Fibroblast of lung (primary cell): ENCODE measurements around the gene MEN1. TPM values are rescaled to one million over a fixed set of nuclear protein-coding genes. Genes with fewer than 3 reads are reported as not detected.

Experiments
- DNase-seq, 2 donors: peaks; one replicate each; pipeline versions ENCODE4 v3.0.0 to v3.0.0-alpha.2; 2010; ENCODE audit warnings: low read depth in 2 of 2
- H2AFZ ChIP-seq: 2 replicates; pipeline ENCODE4 v1.5.1; 2012; ENCODE audit warnings: low read length, control low read depth, inconsistent platforms
- H3K27ac ChIP-seq: 2 replicates; pipeline ENCODE4 v1.5.1; 2011; ENCODE audit warnings: low read length, control low read depth; ENCODE audit not compliant: insufficient read depth
- H3K27me3 ChIP-seq: 2 replicates; pipeline ENCODE4 v1.5.1; 2011; ENCODE audit warnings: mild to moderate bottlenecking, low read length; ENCODE audit not compliant: control insufficient read depth, insufficient read depth
- H3K36me3 ChIP-seq: 2 replicates; pipeline ENCODE4 v1.5.1; 2011; ENCODE audit warnings: low read length; ENCODE audit not compliant: control insufficient read depth, insufficient read depth
- H3K4me1 ChIP-seq: 2 replicates; pipeline ENCODE4 v1.5.1; 2011; ENCODE audit warnings: low read length; ENCODE audit not compliant: control insufficient read depth, insufficient read depth; ENCODE audit errors: extremely low read depth
- H3K4me2 ChIP-seq: 2 replicates; pipeline ENCODE4 v1.5.1; 2011; ENCODE audit warnings: low read length, control low read depth; ENCODE audit not compliant: insufficient read depth; ENCODE audit errors: extremely low read depth
- H3K4me3 ChIP-seq, 4 experiments: fragments of 200-600 bp in 1 of 4; sonication (generic) in 1 of 4; replicated peaks in 1 of 4; 2 replicates each; pipeline ENCODE4 v1.5.1; 2011 to 2016; ENCODE audit warnings: low read length in 4 of 4, low read depth in 3 of 4, mild to moderate bottlenecking in 3 of 4, control low read depth in 2 of 4, inconsistent platforms in 1 of 4, mixed read lengths in 1 of 4; ENCODE audit not compliant: insufficient read depth in 1 of 4; ENCODE audit errors: control extremely low read depth in 1 of 4
- H3K79me2 ChIP-seq: 2 replicates; pipeline ENCODE4 v1.5.1; 2012; ENCODE audit warnings: mild to moderate bottlenecking, low read length, inconsistent platforms; ENCODE audit not compliant: control insufficient read depth, insufficient read depth
- H3K9ac ChIP-seq: 2 replicates; pipeline ENCODE4 v1.5.1; 2011; ENCODE audit warnings: mild to moderate bottlenecking, low read length, control low read depth; ENCODE audit not compliant: insufficient read depth
- H3K9me3 ChIP-seq: 2 replicates; pipeline ENCODE4 v1.5.1; 2012; ENCODE audit warnings: low read depth, low read length; ENCODE audit not compliant: control insufficient read depth, insufficient read depth
- H4K20me1 ChIP-seq: 2 replicates; pipeline ENCODE4 v1.5.1; 2011; ENCODE audit warnings: low read length; ENCODE audit not compliant: control insufficient read depth, insufficient read depth; ENCODE audit errors: extremely low read depth
- CTCF ChIP-seq, 2 donors: IDR thresholded peaks in 1 of 2; conservative IDR thresholded peaks in 1 of 2; 1 replicate in 1 of 2; 2 replicates in 1 of 2; pipeline ENCODE4 v1.5.1; 2011 to 2012; ENCODE audit warnings: low read length in 2 of 2, control low read depth in 1 of 2, inconsistent platforms in 1 of 2, low read depth in 1 of 2, mild to moderate bottlenecking in 1 of 2
- EZH2 ChIP-seq: IDR thresholded peaks from 2 replicates; pipeline ENCODE4 v1.5.1; 2012; ENCODE audit warnings: low read length, control low read depth, mild to moderate bottlenecking; ENCODE audit errors: missing control alignments
- polyA plus RNA-seq, 2 donors: library from polyadenylated mRNA; depleted of rRNA in 1 of 2; stranded (reverse) in 1 of 2; unstranded in 1 of 2; fragments of >200 nt; gene quantifications; 2 replicates each; pipeline ENCODE4 v1.2.1, GENCODE V29; 2011 to 2012; ENCODE audit warnings: missing spikeins in 1 of 2
- total RNA-seq: library from RNA; depleted of rRNA; stranded (reverse); fragments of >200 nt; gene quantifications from 2 replicates; pipeline ENCODE4 v1.2.1, GENCODE V29; 2014

Gene MEN1
- total and polyA plus RNA-seq, 2 donors (not counting 1 experiment from before 2014, with no cell fraction given), result 8.9 to 13.7 TPM

GRCh38 chr11:64796047-64796756, 14.1 kb downstream of the MEN1 start:
- no peaks in the 10 kb centered on the region for H3K4me1 ChIP-seq
- no peaks in the 10 kb centered on the region for H4K20me1 ChIP-seq
- no peaks in the 10 kb centered on the region for H3K9me3 ChIP-seq
- H3K4me2 ChIP-seq, result no peak overlapping the region
- no peak overlapping the region for H3K9ac ChIP-seq
- no peak for TF ChIP-seq CTCF (conservative IDR thresholded peaks at IDR 0.05 in 1 of 2, IDR thresholded peaks at IDR 0.05 in 1 of 2; ENCODE audit: low read depth in 1 of 2, low read length in 2 of 2)
- no peak for TF ChIP-seq EZH2
- DNase-seq, result no peak
- H3K4me3 ChIP-seq, result no peak overlapping the region
- H3K27me3 ChIP-seq, result no peaks in the 10 kb centered on the region
- no peaks in the 10 kb centered on the region for H3K79me2 ChIP-seq
- H2AFZ ChIP-seq, result no peak overlapping the region
- H3K36me3 ChIP-seq, result peaks cover 4% of the 10 kb centered on the region
- no peak overlapping the region for H3K27ac ChIP-seq

GRCh38 chr11:64794526-64794925, 15.8 kb downstream of the MEN1 start:
- no peak overlapping the region for H3K9ac ChIP-seq
- no peaks in the 10 kb centered on the region for H3K9me3 ChIP-seq
- H3K27ac ChIP-seq, result no peak overlapping the region
- TF ChIP-seq EZH2 (no peak), CTCF (conservative IDR thresholded peaks at IDR 0.05 in 1 of 2, IDR thresholded peaks at IDR 0.05 in 1 of 2; ENCODE audit: low read depth in 1 of 2, low read length in 2 of 2) (no peak)
- H3K4me3 ChIP-seq, result no peak overlapping the region
- no peaks in the 10 kb centered on the region for H3K79me2 ChIP-seq
- no peaks in the 10 kb centered on the region for H3K4me1 ChIP-seq
- peaks cover 4% of the 10 kb centered on the region for H3K36me3 ChIP-seq
- no peak overlapping the region for H2AFZ ChIP-seq
- no peaks in the 10 kb centered on the region for H4K20me1 ChIP-seq
- H3K27me3 ChIP-seq, result no peaks in the 10 kb centered on the region
- no peak for DNase-seq
- no peak overlapping the region for H3K4me2 ChIP-seq

- no peak overlapping the region for H3K4me2 ChIP-seq
- H3K79me2 ChIP-seq, result no peaks in the 10 kb centered on the region
- no peak overlapping the region for H3K4me3 ChIP-seq
- H4K20me1 ChIP-seq, result no peaks in the 10 kb centered on the region
- H3K27ac ChIP-seq, result no peak overlapping the region
- DNase-seq, result no peak
- no peak overlapping the region for H2AFZ ChIP-seq
- H3K9ac ChIP-seq, result no peak overlapping the region
- no peaks in the 10 kb centered on the region for H3K4me1 ChIP-seq
- TF ChIP-seq EZH2, result no peak
- no peak for TF ChIP-seq CTCF (conservative IDR thresholded peaks at IDR 0.05 in 1 of 2, IDR thresholded peaks at IDR 0.05 in 1 of 2; ENCODE audit: low read depth in 1 of 2, low read length in 2 of 2)
- peaks cover 4% of the 10 kb centered on the region for H3K36me3 ChIP-seq
- H3K9me3 ChIP-seq, result no peaks in the 10 kb centered on the region
- no peaks in the 10 kb centered on the region for H3K27me3 ChIP-seq
Measured at GRCh38 chr11:64793271-64794160, 16.8 kb downstream of the MEN1 start.
